ENCODE results near the gene SCAF11. TPM values are rescaled to one million over a fixed set of nuclear protein-coding genes. Genes with fewer than 3 reads are reported as not detected.

The SCAF11 gene
- polyA plus RNA-seq, 1 donor from 2014 or later, result 20.4 TPM

- TF ChIP-seq MXI1 (conservative IDR thresholded peaks at IDR 0.05; ENCODE audit: poor library complexity, severe bottlenecking) (no peak), EP300 (conservative IDR thresholded peaks at IDR 0.05; ENCODE audit: poor library complexity, severe bottlenecking) (no peak), SMC3 (conservative IDR thresholded peaks at IDR 0.05; ENCODE audit: poor library complexity) (no peak), TAF1 (IDR thresholded peaks at IDR 0.05; ENCODE audit: low read depth) (no peak), RAD21 (conservative IDR thresholded peaks at IDR 0.05) (no peak), EZH2 (IDR thresholded peaks at IDR 0.05; ENCODE audit: borderline replicate concordance, insufficient read depth, low read length, poor library complexity, severe bottlenecking) (no peak), REST (IDR thresholded peaks at IDR 0.05; ENCODE audit: borderline replicate concordance) (no peak), POLR2AphosphoS5 (IDR thresholded peaks at IDR 0.05) (no peak), CTCF (IDR thresholded peaks at IDR 0.05; ENCODE audit: poor library complexity, severe bottlenecking) (no peak)
- no peak overlapping the region for H3K4me2 ChIP-seq (ENCODE audit: low read length)
- H3K9me2 ChIP-seq (ENCODE audit: insufficient read depth, low read length), result no peaks in the 10 kb centered on the region
- no peak overlapping the region for H3K9ac ChIP-seq (ENCODE audit: low read length)
- no peaks in the 10 kb centered on the region for H3K36me3 ChIP-seq (ENCODE audit: insufficient read depth, low read length)
- H3K27ac ChIP-seq (ENCODE audit: low read length), result no peak overlapping the region
- no peaks in the 10 kb centered on the region for H3K27me3 ChIP-seq (ENCODE audit: insufficient read depth, low read depth, low read length)
- H2AFZ ChIP-seq (ENCODE audit: low read depth, low read length), result no peak overlapping the region
- no peak overlapping the region for H3K4me3 ChIP-seq (ENCODE audit: low read length)
- no peaks in the 10 kb centered on the region for H4K20me1 ChIP-seq (ENCODE audit: insufficient read depth)
- H3F3A ChIP-seq (ENCODE audit: insufficient read depth, low read length, poor library complexity, severe bottlenecking), result no peaks in the 10 kb centered on the region
- no peaks in the 10 kb centered on the region for H3K9me3 ChIP-seq (ENCODE audit: low read length)
- peaks cover 69% of the 10 kb centered on the region for H3K79me2 ChIP-seq (replicated peaks; ENCODE audit: insufficient read depth, low read length)
Measured at GRCh38 chr12:45981075-45981837, 9.1 kb downstream of the SCAF11 start.

DNA sequence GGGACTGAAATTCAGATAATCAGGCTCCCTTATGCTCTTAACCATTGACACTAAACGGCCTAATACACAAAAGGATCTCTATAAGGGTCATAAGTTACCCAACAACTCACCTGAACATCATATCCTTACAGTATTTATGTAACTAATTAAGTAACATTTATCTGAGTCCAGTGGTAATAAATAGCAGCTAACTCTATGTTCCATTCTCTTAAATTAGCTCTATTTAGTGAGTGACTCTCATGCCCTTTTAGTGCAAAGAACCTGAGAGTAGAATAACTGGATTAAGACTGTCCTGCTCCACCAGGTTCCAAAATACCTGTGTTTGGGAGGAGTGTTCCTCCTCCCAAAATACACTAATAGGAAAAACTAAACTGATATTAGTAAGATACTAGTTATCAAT lies 9.8 kb downstream of the SCAF11 start:
- Histone ChIP-seq H3K9ac (ENCODE audit: low read length) (no peak overlapping the region), H3K27me3 (ENCODE audit: insufficient read depth, low read depth, low read length) (no peaks in the 10 kb centered on the region), H3K27ac (ENCODE audit: low read length) (no peak overlapping the region), H3K9me3 (ENCODE audit: low read length) (no peaks in the 10 kb centered on the region), H3K4me3 (ENCODE audit: low read length) (no peak overlapping the region), H3K36me3 (ENCODE audit: insufficient read depth, low read length) (no peaks in the 10 kb centered on the region), H3K9me2 (ENCODE audit: insufficient read depth, low read length) (no peaks in the 10 kb centered on the region), H4K20me1 (ENCODE audit: insufficient read depth) (no peaks in the 10 kb centered on the region), H3K79me2 (replicated peaks; ENCODE audit: insufficient read depth, low read length) (peaks cover 68% of the 10 kb centered on the region), H2AFZ (ENCODE audit: low read depth, low read length) (no peak overlapping the region), H3F3A (ENCODE audit: insufficient read depth, low read length, poor library complexity, severe bottlenecking) (no peaks in the 10 kb centered on the region), H3K4me2 (ENCODE audit: low read length) (no peak overlapping the region)
- no peak for TF ChIP-seq CTCF (IDR thresholded peaks at IDR 0.05; ENCODE audit: poor library complexity, severe bottlenecking)
- TF ChIP-seq RAD21 (conservative IDR thresholded peaks at IDR 0.05), result no peak
- TF ChIP-seq REST (IDR thresholded peaks at IDR 0.05; ENCODE audit: borderline replicate concordance), result no peak
- no peak for TF ChIP-seq TAF1 (IDR thresholded peaks at IDR 0.05; ENCODE audit: low read depth)
- no peak for TF ChIP-seq MXI1 (conservative IDR thresholded peaks at IDR 0.05; ENCODE audit: poor library complexity, severe bottlenecking)
- TF ChIP-seq SMC3 (conservative IDR thresholded peaks at IDR 0.05; ENCODE audit: poor library complexity), result no peak
- TF ChIP-seq POLR2AphosphoS5 (IDR thresholded peaks at IDR 0.05), result no peak
- TF ChIP-seq EZH2 (IDR thresholded peaks at IDR 0.05; ENCODE audit: borderline replicate concordance, insufficient read depth, low read length, poor library complexity, severe bottlenecking), result no peak
- TF ChIP-seq EP300 (conservative IDR thresholded peaks at IDR 0.05; ENCODE audit: poor library complexity, severe bottlenecking), result no peak

Measured in neural cell (in vitro differentiated cells).